Prostate gland (tissue), 2 donors: ENCODE data around the gene MINK1.

Source experiments
- CTCF ChIP-seq, 4 experiments: fragments of 200-600 bp in 2 of 4; fragments of 450-650 bp in 2 of 4; sonication (generic) in 2 of 4; IDR thresholded peaks; 1 replicate in 3 of 4; 2 replicates in 1 of 4; pipeline ENCODE4 v1.5.1; 2016 to 2019; ENCODE audit warnings: antibody characterized with exemption in 4 of 4, mild to moderate bottlenecking in 2 of 4, moderate library complexity in 2 of 4
- POLR2A ChIP-seq: fragments of 450-650 bp; IDR thresholded peaks from one replicate; pipeline ENCODE4 v1.6.1; 2016; ENCODE audit warnings: antibody characterized with exemption, mild to moderate bottlenecking
- POLR2AphosphoS5 ChIP-seq: sonication (generic); formaldehyde crosslinking; IDR thresholded peaks from one replicate; pipeline ENCODE4 v1.6.1; 2017; ENCODE audit warnings: antibody characterized with exemption

DNA sequence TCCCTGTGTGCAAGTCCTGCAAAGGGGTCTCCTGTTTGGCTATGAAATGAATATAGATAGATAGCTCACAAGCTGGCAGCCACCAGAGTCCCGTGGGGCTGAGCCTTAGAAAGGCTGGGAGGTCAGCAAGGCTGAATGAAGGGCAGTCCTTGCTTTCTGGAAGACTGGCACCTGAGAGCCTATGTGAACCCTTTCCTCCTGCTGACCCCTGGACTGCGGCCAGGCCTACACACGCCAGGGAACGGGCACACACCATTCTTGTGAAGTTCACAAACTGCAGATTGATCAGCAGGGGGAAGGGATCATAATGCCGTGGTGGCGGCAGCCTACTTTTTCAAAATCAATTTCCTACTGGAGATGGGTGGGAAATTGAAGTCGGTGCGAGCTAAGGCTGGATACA is 65.2 kb downstream of the MINK1 start:
- no peak for TF ChIP-seq POLR2A
- no peak for TF ChIP-seq CTCF (IDR thresholded peaks at IDR 0.05)
- no peak for TF ChIP-seq POLR2AphosphoS5
